EH (cell line): ENCODE data around the gene SOX15.
"Not testable (repeated sequence)": the region's sequence is repeated elsewhere in the genome, so short reads cannot be mapped to it uniquely, and the experiment has no call there.

Source experiments
- DNase-seq: peaks from one replicate; pipeline ENCODE4 v3.0.0-alpha.2; 2015; ENCODE audit warnings: low read depth

SOX15 gene

GRCh38 chr17:7610641-7611040 lies 20.7 kb upstream of the SOX15 start:
- no peak for DNase-seq

- no peak for DNase-seq
Observed at GRCh38 chr17:7606280-7606679, 16.4 kb upstream of the SOX15 start.

GRCh38 chr17:7597561-7597960 lies 7.7 kb upstream of the SOX15 start:
- DNase-seq: not testable (repeated sequence)

- no peak for DNase-seq
Observed at GRCh38 chr17:7593296-7593695, 3.4 kb upstream of the SOX15 start.

GRCh38 chr17:7592422-7593021 lies 2.6 kb upstream of the SOX15 start:
- no peak for DNase-seq

GRCh38 chr17:7591596-7591995 lies 1.7 kb upstream of the SOX15 start:
- no peak for DNase-seq

- DNase-seq: peak; percentile 70
Observed at GRCh38 chr17:7590743-7591142, 849 bp upstream of the SOX15 start.

GRCh38 chr17:7589204-7589868 lies 558 bp downstream of the SOX15 start:
- DNase-seq: peak; percentile 86

- no peak for DNase-seq
Observed at GRCh38 chr17:7588553-7589203, 1.2 kb downstream of the SOX15 start.

GRCh38 chr17:7587420-7588151 lies 2.3 kb downstream of the SOX15 start:
- peak; percentile 98 for DNase-seq

- no peak for DNase-seq
Observed at GRCh38 chr17:7586673-7587419, 3.0 kb downstream of the SOX15 start.

- DNase-seq: peak; percentile 97
Observed at GRCh38 chr17:7583253-7584109, 6.4 kb downstream of the SOX15 start, which contains the start of gene MPDU1. Gene MPDU1, plus strand, starts transcription at chr17:7583852. Its CDS starts 11 bp downstream, at chr17:7583863.

- DNase-seq: no peak
Observed at GRCh38 chr17:7582396-7583252, 7.3 kb downstream of the SOX15 start.

- DNase-seq: no peak
Observed at GRCh38 chr17:7580604-7581575, 9.0 kb downstream of the SOX15 start.

- DNase-seq: no peak
Observed at GRCh38 chr17:7579834-7580603, 9.9 kb downstream of the SOX15 start.

- DNase-seq: peak; percentile 96
Observed at GRCh38 chr17:7579001-7579833, 10.7 kb downstream of the SOX15 start, which contains the start of gene CD68. Gene CD68, plus strand, starts transcription at chr17:7579638. Its CDS starts 40 bp downstream, at chr17:7579678.
